Adrenal gland (tissue), 12 donors: Measurements from ENCODE around the gene TRAPPC10. TPM values are rescaled to one million over a fixed set of nuclear protein-coding genes. Genes with fewer than 3 reads are reported as not detected.

Source experiments
- DNase-seq, 7 donors: peaks; one replicate each; pipeline ENCODE4 v3.0.0-alpha.2; 2019 to 2020
- H3K27ac ChIP-seq, 5 donors: fragments of 200-600 bp; sonication (generic) in 4 of 5; 1 replicate in 3 of 5; 2 replicates in 2 of 5; pipeline versions ENCODE4 v1.5.1 to v1.8.0; 2016 to 2020; ENCODE audit warnings: mild to moderate bottlenecking in 1 of 5
- H3K27me3 ChIP-seq: fragments of 200-600 bp; 2 replicates; pipeline ENCODE4 v1.8.0; 2021
- H3K36me3 ChIP-seq, 2 donors: fragments of 200-600 bp; replicated peaks in 1 of 2; 1 replicate in 1 of 2; 2 replicates in 1 of 2; pipeline versions ENCODE4 v1.5.1 to v1.8.0; 2018 to 2022
- H3K4me1 ChIP-seq, 2 donors: fragments of 200-600 bp; replicated peaks in 1 of 2; 1 replicate in 1 of 2; 2 replicates in 1 of 2; pipeline versions ENCODE4 v1.5.1 to v1.8.0; 2018 to 2021
- H3K4me3 ChIP-seq, 4 donors: fragments of 200-600 bp; sonication (generic) in 3 of 4; one replicate each; pipeline ENCODE4 v1.5.1; 2016 to 2018
- H3K9me3 ChIP-seq, 3 donors: fragments of 200-600 bp; sonication (generic) in 1 of 3; replicated peaks in 1 of 3; 1 replicate in 2 of 3; 2 replicates in 1 of 3; pipeline versions ENCODE4 v1.5.1 to v1.8.0; 2016 to 2021
- CTCF ChIP-seq, 6 experiments: fragments of 450-650 bp in 4 of 6; fragments of 200-600 bp in 2 of 6; sonication (generic) in 1 of 6; IDR thresholded peaks; 1 replicate in 5 of 6; 2 replicates in 1 of 6; pipeline versions ENCODE4 v1.5.1 to v1.8.0; 2016 to 2021; ENCODE audit warnings: antibody characterized with exemption in 6 of 6, mild to moderate bottlenecking in 2 of 6, moderate library complexity in 1 of 6
- POLR2A ChIP-seq, 2 donors: fragments of 450-650 bp; IDR thresholded peaks; one replicate each; pipeline ENCODE4 v1.6.1; 2017; ENCODE audit warnings: antibody characterized with exemption in 2 of 2, mild to moderate bottlenecking in 2 of 2, moderate library complexity in 1 of 2
- WGBS, 4 donors: extraction: QIAGEN DNeasy Blood & Tissue Kit in 2 of 4; methylation state at CpG; one replicate each; pipeline versions ENCODE4 v1.1.5 to v1.1.7; 2013 to 2017; 5-methylcytosine and 5-hydroxymethylcytosine counted together
- intact Hi-C, 2 donors: fragments of 100-400 bp; cut with DNase I; formaldehyde crosslinking; loops; one replicate each; pipeline versions ENCODE4 v1.14.1 to v1.15.0; 2022 to 2023
- polyA plus RNA-seq, 3 donors: library from polyadenylated mRNA; stranded (reverse); fragments of 200-250 nt in 2 of 3; fragments of 350-450 nt in 1 of 3; fragmentation: Illumina TruSeq in 1 of 3; extraction: RNeasy Lipid Tissue Mini Kit (QIAGEN cat#74804) in 1 of 3; gene quantifications; one replicate each; pipeline ENCODE4 v1.2.3, GENCODE V29; 2013 to 2014
- total RNA-seq, 9 donors: library from RNA; depleted of rRNA in 4 of 9; stranded (reverse); fragments of >200 nt in 4 of 9; fragments of 120-200 nt in 1 of 9; fragmentation: NEBNext Ultra II Directional in 1 of 9; extraction: Animal tissue kit (Norgen Biotek cat#: 25700) in 1 of 9; gene quantifications; one replicate each; pipeline versions ENCODE4 v1.1.0 to v1.2.4, GENCODE V29; 2013 to 2023
- donor health status: healthy with polysubstance abuse.
- donor health status: Bipolar disorder and iron deficiency.
- donor health status: DM: yes; HTN: yes; CAD: no.
- donor health status: DM: no; HTN: no; CAD: no.
- donor health status: DM: no; HTN: no; CAD: no.
- donor health status: DM: yes; HTN: yes; CAD: no.

Gene TRAPPC10
- total and polyA plus RNA-seq, 12 donors = 5.2 to 34.3 (median 24.7) TPM

GRCh38 chr21:44085491-44086321 is 73.6 kb downstream of the TRAPPC10 start:
- TF ChIP-seq CTCF (IDR thresholded peaks at IDR 0.05) (no peak), POLR2A (IDR thresholded peaks at IDR 0.05) (no peak)
- Histone ChIP-seq H3K27me3 (no peaks in the 10 kb centered on the region), H3K36me3 (peaks cover 0 to 75% of the 10 kb centered on the region in 2 donors), H3K4me3 (no peak overlapping the region), H3K9me3 (no peaks in the 10 kb centered on the region), H3K27ac (peak overlapping the region in 2 of 5 donors; percentile 49 to 51), H3K4me1 (peaks cover 0 to 24% of the 10 kb centered on the region in 2 donors)
- intact Hi-C loops = no loop called here
- WGBS, 4 donors = 72 to 81% (median 76%) methylated on average over 15 of the region's 15 CpGs
- DNase-seq = peak in 2 of 7 donors; percentile 17 to 52

- Histone ChIP-seq H3K4me1 (peaks cover 0 to 24% of the 10 kb centered on the region in 2 donors), H3K36me3 (peaks cover 0 to 65% of the 10 kb centered on the region in 2 donors), H3K9me3 (no peaks in the 10 kb centered on the region), H3K27ac (peak overlapping the region in 2 of 5 donors; percentile 63 to 84), H3K4me3 (no peak overlapping the region), H3K27me3 (no peaks in the 10 kb centered on the region)
- peak in 2 of 7 donors; percentile 23 to 48 for DNase-seq
- TF ChIP-seq POLR2A (IDR thresholded peaks at IDR 0.05) (no peak), CTCF (IDR thresholded peaks at IDR 0.05) (no peak)
- WGBS, 4 donors = 75 to 81% (median 79%) methylated on average over 11 to 21 of the region's 21 CpGs
- intact Hi-C loops = no loop called here
Observed at GRCh38 chr21:44086636-44087425, 74.7 kb downstream of the TRAPPC10 start.

- peak overlapping the region in 2 of 5 donors; percentile 63 to 84 for H3K27ac ChIP-seq
- no peaks in the 10 kb centered on the region for H3K27me3 ChIP-seq
- DNase-seq = peak; percentile 45 to 78 (median 73)
- peaks cover 0 to 60% of the 10 kb centered on the region in 2 donors for H3K36me3 ChIP-seq
- H3K4me1 ChIP-seq = peaks cover 6 to 24% of the 10 kb centered on the region in 2 donors
- H3K4me3 ChIP-seq = peak overlapping the region in 1 of 4 donors; percentile 8
- WGBS, 4 donors = 46 to 76% (median 56%) methylated on average over 26 to 33 of the region's 33 CpGs
- no peaks in the 10 kb centered on the region for H3K9me3 ChIP-seq
- TF ChIP-seq POLR2A (IDR thresholded peaks at IDR 0.05) (no peak), CTCF (IDR thresholded peaks at IDR 0.05) (no peak)
- intact Hi-C loops = no loop called here
Observed at GRCh38 chr21:44087426-44088400, 75.6 kb downstream of the TRAPPC10 start.
